Hematopoietic multipotent progenitor cell treated with erythropoietin and hydrocortisone succinate and interleukin-3 and kit ligand, for 6 days (in vitro differentiated cells): ENCODE measurements around the gene TMEM139.

Experiments
- DNase-seq: peaks from one replicate; pipeline ENCODE4 v3.0.0-alpha.2; 2015

The TMEM139 gene

DNA sequence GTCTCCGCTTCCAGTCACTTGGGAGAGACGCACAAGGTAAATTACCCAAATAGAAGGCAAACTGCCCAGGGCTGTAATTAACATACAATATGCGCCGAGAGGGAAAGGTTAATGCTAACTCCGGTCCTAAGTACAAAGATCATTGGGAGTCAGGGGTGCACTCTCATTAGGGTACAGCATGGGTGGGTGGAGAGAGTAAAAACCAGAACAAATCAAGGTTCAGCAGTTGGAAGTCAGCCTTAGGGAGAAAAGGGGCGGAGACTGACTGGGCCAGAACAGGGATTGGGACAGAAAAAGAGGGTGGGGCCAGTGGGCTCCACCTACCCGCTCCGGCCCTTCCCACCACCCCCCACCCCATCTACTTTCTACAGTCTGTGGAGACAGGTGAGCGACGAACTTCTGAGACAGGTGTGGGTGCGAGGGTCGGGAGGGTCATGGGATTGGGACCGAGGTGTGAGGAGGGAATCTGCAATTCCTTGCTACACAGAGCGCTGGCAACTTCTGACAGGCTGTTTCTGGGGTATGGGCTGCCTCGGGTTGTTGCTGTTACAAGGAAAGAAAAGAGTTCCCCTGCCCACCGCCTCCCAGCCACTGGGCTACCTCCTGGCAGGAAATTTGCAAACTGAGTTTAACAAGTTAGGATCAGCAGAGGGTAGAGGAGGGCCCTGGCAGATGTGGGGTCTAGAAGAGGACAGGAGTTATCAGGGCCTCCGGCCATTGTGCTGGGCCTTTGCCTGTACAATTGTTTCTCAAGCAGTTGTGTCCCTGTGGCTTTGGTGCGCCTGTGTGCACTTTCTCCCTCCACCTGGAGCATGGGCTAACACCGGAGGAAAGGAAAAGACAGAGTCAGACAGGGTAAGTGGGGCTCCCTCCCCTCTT, at the start of gene TMEM139:
TMEM139 (plus strand) TSS at position 368 of the 879 bp plus-strand sequence. CDS start 1,000 bp downstream, outside the sequence.
- no peak for DNase-seq

DNA sequence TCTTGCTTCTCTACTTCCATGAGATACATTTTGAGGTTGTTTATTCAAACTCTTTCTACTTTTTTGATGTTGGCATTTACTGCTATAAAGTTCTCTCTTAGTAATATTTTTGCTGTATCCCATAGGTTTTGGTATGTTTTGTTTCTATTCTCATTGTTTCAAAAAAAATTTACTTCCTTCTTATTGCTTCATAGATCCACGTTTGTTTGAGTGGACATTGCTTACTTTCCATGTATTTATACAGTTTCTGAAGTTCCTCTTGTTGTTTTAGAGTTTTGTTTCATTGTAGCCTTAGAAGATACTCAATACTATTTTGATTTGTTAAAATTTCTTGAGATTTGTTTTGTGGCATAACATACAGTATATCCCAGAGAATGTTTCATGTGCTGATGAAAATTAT, 49.2 kb upstream of the TMEM139 start:
- DNase-seq = no peak

DNA sequence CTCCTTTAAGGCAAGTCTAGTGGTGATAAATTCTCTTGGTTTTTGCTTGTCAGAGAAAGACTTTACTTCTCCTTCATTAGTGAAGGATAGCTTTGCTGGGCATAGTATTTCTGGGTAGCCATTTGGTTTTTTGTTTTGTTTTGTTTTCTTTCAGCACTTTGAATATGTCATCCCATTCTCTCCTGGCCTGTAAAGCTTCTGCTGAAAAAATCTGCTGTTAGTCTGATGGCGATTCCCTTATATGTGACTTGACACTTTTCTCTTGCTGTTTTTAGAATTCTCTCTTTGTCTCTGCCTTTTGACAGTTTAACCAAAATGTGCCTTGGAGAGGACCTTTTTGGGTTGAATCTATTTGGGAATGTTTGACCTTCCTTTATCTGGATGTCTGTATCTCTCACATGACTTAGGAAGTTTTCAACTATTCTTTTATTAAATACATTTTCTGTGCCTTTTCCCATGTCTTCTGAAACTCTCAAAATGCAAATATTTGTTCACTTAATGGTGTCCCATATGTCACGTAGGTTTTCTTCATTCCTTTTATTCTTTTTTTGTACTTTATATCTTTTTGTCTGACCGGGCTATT, 48.3 kb upstream of the TMEM139 start:
- no peak for DNase-seq

DNA sequence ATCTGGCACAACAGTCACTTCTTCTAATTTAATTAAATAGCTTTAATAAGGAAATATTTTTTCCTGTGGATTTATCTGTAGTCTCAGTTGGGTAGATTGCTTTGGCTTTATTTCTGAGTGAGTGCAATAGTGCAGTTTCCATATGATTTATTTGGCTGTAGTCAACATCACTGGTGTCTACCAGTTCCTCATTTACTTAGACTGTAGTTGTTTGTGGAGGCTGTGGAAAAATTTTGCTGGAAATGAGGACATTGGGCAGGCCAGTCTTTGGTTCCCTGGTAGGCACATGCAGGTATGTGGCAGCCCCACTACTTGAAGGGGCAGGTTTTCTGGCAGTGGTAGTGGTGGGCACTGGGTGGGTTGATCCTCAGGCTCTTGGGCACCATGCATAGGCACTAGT, 47.4 kb upstream of the TMEM139 start:
- no peak for DNase-seq

DNA sequence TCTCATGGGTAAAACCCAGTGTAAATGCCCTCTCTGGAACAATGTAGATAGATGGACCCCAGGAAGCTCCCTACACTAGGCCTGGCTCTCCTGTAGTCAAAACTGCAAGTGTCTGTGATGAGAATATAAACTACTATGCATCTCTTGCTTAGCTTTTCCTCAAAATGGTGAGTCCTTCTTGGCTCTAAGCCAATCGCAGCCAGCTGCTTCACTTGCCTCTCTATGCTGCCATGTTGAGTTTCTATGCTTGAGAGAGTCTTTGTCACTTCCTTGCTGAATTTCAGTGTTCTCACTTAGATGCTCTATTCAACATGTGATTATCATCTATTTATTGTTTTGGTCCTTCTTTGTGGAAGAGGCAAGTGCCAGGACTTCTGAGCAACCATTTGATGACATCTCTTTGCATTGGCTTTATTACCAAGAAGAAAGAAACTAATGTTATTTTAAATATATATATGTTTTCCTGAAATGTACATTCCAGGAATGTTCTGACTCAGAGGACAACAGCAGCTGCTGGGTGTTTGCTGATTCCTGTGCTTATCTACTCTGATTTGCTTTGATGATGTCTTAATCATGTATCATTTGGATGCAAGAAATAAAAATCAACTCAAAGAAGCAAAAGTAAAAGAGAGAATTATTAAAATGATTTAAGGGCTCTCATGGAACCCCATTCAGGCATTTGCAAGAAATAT, 46.3 kb upstream of the TMEM139 start:
- no peak for DNase-seq

DNA sequence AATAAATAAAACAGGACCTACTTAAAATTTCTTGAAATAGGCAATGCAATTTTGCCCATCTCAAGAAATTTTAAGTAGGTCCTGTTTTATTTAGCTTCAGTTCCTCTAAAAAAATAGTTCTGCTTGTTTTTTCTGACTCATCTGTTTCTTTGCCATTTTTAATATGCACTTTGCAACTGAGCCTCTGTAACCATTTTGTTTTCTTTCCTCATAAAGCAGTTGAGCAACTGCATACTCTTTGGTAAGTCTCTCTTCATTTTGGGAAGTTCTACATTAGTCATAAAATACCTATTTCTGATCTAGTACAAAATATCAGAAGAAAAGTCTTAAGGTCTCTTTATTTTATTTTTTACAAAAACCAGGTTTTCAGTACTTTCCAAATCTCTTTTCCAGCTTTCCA, 44.9 kb upstream of the TMEM139 start:
- DNase-seq = peak; percentile 41

DNA sequence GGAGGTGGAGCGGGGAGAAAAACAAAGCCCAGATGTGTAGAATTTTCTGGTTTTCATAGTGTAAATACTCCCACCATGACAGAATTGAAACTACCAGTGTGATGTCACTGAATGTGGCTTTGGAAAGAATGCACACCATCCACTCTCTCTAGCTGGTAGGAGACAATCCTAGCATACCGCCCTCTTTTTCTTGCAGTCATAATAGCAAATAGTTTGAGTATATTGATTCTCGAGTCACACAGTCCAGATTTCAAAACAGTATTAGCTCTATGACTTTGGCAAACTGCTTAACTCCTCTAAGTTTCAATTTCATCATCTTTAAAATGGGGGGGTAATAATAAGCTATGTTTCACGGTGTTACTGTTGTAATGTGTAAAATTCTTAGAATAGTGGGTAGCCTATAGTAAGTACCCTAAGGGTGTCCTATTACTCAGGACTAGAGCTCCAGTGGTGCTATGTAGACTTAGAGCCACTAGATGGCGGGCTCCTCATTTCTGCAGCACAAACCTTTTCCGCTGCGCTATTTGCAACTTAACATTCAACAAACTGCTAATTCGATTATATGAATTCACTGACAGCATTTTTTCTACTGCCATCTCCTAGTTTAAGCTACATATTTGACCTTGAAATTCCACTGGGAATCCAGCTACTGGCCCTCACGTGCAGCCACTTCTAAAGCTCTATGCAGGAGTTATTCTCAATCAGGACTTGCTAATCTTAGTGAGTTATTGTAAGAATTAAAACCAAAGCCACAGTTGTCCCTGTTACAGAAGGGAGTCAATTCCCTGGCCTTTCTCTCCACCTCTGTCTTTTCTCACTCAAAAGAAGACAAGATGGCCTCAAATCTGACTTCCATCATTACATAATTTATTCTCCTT, 44.2 kb upstream of the TMEM139 start:
- peak; percentile 88 for DNase-seq

DNA sequence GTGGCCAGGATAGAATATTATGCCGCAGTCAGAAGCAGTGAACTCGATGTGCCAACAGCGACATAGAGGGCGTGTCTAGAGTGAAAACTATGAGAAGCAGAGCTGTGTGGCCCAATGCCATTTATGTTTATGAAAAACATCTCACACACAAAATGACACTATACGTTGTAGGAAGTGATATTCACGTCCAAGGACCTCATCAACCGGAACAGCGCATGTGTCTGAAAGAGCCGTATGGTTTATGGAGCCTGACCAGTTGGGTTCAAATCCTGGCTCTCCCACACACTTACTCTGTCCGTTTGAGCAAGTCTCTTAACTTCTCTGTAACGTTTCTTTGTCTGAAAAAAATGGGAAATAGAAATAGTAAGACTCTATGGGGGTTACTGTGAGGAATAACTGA, 42.5 kb upstream of the TMEM139 start:
- no peak for DNase-seq

DNA sequence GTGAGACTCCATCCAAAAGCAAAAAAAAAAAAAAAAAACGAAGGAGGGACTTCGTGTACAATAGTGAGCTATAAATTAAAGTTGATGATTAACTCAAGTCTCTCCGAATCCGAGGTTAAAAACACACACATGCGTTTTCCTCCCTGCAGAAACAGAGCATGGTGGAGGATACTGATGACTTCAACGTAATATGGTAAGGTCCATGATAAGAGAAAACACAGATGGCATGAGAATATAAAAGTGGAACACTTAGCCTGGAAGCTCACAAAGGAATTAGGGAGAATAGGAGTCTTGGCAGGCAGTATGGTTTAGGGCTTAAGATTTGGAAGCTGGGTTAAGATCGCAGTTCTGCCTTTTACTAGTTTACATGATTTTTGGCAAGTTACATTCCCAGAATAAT, 41.6 kb upstream of the TMEM139 start:
- DNase-seq = no peak

DNA sequence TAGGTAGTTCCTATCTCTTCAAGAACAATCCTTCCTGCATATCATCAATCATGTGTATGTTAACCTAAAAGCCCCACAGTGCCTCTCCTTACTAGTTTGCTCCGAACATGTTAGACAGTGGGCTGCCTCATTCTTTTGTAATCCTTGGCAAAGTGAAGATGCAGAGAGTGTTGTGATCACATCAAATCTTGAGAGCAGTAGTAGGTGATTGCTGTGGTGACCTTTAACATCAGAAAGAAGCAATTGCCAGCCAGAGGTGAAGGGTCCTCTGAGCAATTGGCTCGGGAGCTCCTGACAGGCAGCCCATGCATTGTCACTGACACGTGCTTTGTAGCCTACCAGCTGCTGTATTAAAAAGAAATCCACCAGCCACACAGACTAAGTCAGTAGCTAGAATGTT, 41.1 kb upstream of the TMEM139 start:
- no peak for DNase-seq

DNA sequence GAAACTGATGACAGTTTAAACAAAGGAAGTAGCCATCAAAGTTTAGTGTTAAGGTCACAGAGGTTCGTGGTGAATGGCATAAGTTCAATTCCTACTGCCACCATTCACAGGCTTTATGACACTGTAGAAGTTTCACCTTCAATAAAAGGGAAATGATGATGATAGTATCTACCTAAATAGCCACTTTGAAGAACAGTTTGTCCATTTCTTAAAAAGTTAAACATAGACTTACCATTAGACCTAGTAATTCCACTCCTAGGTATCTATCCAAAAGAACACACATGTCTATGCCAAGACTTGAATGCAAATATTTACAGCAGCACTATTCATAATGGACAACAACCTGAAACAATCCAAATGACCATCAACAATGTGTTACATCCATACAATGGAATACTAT, 40.4 kb upstream of the TMEM139 start:
- DNase-seq = no peak

DNA sequence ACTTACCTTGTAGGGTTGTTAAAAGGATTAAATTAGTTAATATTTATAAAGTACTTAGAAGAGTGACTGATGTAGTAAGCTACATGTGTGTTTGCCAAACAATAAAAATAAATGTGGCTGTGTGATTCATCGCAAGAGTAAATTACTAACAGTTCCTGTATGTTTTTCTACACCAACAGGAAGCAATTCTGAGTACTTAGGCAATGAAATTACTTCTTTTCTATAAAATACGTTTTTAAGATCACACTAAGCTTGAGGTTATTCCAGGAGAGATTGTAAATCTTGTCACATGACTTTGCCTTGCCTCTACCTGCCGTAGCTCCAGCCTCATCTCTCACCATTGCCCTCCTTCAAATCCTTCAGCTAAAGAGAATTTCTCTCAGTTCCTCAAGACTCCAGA, 39.6 kb upstream of the TMEM139 start:
- no peak for DNase-seq

DNA sequence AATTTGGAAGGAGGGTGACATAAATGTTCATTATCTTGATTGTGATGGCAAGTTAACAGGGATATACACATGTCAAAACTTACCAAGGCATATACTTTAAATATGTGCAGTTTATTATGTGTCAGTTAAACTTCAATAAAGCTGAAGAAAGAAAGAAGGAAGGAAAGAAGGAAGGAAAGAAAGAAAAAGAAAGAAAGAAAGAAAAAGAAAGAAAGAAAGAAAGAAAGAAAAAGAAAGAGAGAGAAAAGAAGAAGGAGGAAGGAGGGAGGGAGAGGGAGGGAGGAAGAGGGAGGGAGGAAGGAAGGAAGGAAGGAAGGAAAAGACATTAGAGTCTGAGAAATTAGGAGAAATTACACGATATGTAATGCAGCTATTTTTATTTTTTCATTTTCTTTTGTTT, 37.4 kb upstream of the TMEM139 start:
- no peak for DNase-seq

DNA sequence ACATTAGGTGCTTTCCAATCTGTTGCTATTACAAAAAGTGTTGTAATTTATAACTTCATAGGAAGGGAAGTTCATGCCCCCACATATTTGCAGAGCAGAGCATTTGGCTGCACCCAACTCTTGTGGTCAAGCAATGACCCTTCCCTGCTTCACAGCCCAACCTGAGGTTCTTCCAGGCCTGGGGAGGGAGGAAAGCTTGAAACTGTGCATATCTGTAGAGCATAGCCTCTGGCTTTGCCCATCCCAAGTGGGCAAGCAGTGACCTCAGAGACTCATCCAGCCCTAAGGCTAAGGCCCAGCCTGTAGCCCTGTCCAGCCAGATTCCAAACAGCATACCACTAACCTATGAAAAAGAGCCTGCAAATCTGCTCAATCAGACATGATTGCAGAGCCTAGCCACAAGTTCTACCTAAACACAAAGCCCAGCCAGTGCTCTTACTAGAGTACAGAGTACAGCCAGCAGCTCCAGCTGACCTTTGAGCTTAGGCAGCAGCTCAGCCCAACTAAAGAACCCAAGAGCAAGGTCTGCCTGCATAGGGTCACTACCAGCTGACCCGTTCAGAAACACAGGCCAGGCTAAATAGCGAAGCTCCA, 35.9 kb upstream of the TMEM139 start:
- no peak for DNase-seq

DNA sequence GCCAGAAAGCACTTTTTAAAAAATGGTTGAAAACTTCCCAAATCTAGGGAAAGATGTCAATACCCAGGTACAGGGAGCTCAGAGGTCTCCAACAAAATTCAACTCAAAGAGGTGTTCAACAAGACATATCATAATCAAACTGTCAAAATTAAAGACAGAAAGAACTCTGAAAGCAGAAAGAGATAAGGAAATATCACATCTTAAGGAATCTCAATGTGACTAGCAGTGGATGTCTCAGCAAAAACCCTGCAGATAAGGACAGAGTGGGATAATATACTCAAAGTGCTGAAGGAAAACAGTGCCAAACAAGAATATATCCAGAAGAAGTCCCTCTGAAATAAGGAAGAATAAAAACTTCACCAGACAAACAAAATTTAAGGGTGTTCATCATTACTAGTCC, 34.6 kb upstream of the TMEM139 start:
- no peak for DNase-seq

DNA sequence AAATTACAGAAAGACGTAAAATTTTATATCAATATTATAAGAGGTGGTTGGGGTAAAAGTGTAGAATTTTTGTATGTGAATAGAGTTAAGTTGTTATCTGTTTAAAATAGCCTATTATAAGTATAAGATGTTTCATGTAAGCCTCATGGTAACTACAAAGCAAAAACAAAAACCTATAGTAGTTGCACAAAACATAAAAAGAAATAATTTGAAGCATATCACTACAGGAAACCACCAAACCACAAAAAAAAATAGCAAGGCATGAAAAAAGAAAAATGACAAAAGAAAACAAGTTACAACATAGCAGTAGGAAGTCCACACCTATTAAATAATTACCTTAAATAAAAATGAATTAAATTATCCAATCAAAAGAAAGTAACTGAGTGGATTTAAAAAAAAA, 33.9 kb upstream of the TMEM139 start:
- no peak for DNase-seq

DNA sequence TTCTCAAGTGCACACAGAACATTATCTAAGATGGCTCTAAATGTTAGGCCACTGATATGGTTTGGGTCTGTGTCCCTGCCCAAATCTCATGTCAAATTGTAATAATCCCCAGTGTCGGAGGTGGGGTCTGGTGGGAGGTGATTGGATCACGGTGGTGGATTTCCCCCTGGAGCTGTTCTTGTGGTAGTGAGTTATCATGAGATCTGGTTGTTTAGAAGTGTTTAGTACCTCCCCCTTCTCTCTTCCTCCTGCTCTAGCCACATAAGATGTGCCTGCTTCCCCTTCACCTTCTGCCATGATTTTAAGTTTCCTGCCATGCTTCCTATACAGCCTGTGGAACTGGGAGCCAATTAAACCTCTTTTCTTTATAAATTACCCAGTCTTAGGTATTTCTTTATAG, 32.8 kb upstream of the TMEM139 start:
- DNase-seq = no peak

DNA sequence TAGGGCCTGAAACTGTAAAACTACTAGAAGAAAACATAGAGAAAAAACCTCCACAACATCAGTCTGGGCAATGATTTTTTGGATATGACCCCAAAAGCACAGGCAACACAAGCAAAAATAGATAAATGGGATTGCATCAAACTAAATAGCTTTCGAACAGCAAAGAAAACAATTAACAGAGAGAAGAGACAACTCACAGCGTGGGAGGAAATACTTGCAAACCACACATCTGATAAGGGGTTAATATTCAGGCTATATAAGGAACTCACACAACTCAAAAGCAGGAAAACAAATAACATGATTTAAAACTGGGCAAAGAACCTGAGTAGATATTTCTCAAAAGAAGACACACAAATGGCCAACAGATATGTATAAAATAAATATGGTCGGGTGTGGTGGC, 29.2 kb upstream of the TMEM139 start:
- DNase-seq = peak; percentile 41

DNA sequence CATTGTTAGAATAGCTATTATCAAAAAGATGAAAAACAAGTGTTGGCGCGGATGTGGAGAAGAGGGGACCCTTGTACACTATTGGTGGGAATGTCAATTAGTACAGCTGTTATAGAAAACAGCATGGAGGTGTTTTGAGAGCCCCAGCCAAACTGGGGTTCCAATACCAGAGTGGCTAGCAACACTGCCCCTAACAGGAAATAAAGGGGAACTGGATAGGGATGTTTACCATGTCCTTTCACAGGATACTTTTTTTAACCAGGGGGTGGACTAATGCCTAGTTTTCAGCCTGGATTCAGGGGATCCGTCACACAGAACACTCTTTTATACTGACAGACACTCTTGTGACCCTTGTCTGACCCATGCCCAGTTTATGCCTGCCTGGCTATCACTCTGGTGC, 28.4 kb upstream of the TMEM139 start:
- DNase-seq = peak; percentile 43

DNA sequence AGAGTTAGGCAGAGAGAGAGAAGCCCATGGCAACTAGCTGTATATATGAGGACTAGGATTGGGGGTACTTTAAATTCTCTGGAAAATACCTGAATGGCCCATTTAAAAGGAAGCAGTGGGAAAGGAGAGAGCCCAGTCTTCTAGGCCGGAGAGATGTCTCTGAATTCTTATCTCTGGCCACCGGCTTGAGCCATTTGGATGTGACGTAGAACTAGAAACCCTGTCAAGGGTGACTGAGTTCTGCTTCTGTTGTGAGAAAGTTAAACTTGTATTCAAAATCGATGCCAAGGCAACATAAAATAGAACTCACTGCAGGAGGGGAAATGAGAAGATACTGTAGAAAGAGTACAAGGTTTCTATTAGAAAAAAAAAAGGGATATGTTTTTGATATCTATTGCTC, 27.8 kb upstream of the TMEM139 start:
- DNase-seq = no peak

DNA sequence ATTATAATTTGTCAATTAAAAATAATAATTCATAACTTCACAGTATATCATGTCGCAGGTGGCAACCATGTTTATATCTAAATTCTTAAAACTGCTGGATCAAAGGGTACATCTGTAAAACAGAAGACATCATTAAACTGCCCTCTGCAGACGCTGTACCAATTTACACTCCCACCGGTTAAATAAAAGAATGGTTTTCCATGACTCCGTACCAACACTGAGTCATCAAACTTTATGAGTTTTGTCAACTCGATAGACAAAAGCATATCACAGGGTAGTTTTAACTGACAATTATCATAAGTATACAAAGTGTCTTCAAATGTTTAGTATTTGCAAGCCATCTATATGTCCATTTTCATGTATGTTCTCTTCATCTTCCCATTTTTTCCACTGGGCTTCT, 27.3 kb upstream of the TMEM139 start:
- DNase-seq = no peak

DNA sequence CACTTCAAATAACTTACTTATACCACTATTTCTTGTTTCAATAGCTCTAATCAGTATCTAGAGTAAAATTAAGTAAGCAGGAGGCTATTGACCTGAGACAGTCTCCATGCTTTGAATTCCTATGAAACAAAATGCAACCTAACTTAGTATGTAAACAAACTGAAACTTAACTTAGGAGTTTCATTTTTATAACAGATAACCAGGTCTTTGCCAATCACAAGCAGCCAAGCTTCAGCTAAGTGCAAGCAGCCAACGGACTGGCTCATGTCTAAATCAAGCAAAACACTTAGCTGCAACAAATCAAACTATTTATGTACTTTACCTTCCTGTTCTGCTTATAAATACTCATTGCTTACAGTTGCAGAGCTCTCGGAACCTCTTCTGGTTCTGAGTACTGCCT, 25.9 kb upstream of the TMEM139 start:
- peak; percentile 53 for DNase-seq

DNA sequence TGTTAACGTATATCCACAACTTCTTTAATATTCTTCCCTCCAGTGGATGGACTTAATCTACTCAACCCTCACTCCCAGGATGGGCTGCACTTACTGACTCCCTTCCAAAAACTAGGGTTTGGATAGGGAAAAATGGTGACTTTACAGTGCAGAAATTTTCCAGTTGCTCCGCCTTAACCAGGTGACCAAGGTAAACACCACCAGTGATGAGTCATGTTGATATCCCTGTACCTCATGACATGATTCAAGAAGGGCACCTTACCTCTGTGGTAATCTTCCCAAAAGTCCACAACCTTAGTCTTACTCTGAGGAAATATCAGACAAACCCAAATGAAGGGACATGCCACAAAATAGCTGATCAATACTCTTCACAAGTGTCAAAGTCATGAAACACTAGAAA, 25.0 kb upstream of the TMEM139 start:
- DNase-seq = no peak
